ENCODE results near the gene CFAP45.

Gene CFAP45

GRCh38 chr1:159892944-159893343 lies 7.0 kb downstream of the CFAP45 start:
- TF ChIP-seq CTCF (IDR thresholded peaks at IDR 0.05; ENCODE audit: low read depth, low read length, missing control alignments) = no peak
- no peak overlapping the region for H3K4me3 ChIP-seq (ENCODE audit: low read depth, low read length)
- DNase-seq (ENCODE audit: low read depth) = no peak

GRCh38 chr1:159891275-159892157 lies 8.4 kb downstream of the CFAP45 start:
- DNase-seq (ENCODE audit: low read depth) = peak; percentile 53
- TF ChIP-seq CTCF (IDR thresholded peaks at IDR 0.05; ENCODE audit: low read depth, low read length, missing control alignments) = peak; percentile 96

DNA sequence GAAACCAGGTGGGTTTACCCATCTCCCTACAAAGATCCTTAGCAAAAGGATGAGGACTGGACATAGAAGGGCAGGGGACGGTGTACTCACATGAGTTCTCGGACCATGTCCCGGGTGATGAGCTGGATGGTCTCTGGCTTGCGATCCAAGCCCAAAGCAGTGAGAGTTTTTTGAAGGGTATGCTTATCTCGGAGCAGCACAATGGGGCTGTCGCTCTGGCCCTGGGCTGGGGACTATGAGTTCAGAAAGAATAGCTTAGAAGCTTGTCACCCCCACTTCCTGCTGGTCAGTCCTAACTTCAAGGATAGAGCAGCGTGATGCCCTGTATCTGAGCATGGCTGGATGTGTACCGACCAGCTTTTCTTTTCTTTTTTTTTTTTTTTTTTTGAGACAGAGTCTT lies 9.6 kb downstream of the CFAP45 start:
- no peak overlapping the region for H3K4me3 ChIP-seq (ENCODE audit: low read depth, low read length)
- TF ChIP-seq CTCF (IDR thresholded peaks at IDR 0.05; ENCODE audit: low read depth, low read length, missing control alignments) = no peak
- DNase-seq (ENCODE audit: low read depth) = no peak

More at GRCh38 chr1:159891275-159892157, 8.4 kb downstream of the CFAP45 start:
- no peak overlapping the region for H3K4me3 ChIP-seq (ENCODE audit: low read depth, low read length)

GRCh38 chr1:159889821-159890252 lies 10.1 kb downstream of the CFAP45 start:
- peak; percentile 66 for DNase-seq (ENCODE audit: low read depth)
- no peak overlapping the region for H3K4me3 ChIP-seq (ENCODE audit: low read depth, low read length)
- no peak for TF ChIP-seq CTCF (IDR thresholded peaks at IDR 0.05; ENCODE audit: low read depth, low read length, missing control alignments)

DNA sequence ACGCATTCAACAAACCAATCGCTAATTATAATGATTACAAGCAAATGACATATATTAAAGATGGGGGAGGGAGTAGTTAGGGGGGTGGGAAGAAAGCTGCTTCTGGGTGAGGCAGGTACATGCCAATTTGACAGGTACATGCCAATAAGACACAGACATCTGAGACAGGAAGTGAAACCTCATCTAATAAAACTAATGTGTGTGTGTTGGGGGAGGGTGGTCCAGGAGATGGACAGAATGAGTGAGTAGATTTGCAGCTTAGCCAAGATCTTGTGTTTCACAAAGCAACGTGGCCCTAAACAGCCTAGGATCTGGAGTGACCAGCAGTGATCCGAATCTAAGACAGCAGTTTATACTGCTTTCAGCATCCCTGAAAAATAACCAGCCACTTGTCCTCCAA lies 10.8 kb downstream of the CFAP45 start:
- peak; percentile 29 for DNase-seq (ENCODE audit: low read depth)
- TF ChIP-seq CTCF (IDR thresholded peaks at IDR 0.05; ENCODE audit: low read depth, low read length, missing control alignments) = no peak
- no peak overlapping the region for H3K4me3 ChIP-seq (ENCODE audit: low read depth, low read length)

GRCh38 chr1:159884296-159884695 lies 15.7 kb downstream of the CFAP45 start:
- no peak for TF ChIP-seq CTCF (IDR thresholded peaks at IDR 0.05; ENCODE audit: low read depth, low read length, missing control alignments)
- no peak overlapping the region for H3K4me3 ChIP-seq (ENCODE audit: low read depth, low read length)
- DNase-seq (ENCODE audit: low read depth) = no peak

DNA sequence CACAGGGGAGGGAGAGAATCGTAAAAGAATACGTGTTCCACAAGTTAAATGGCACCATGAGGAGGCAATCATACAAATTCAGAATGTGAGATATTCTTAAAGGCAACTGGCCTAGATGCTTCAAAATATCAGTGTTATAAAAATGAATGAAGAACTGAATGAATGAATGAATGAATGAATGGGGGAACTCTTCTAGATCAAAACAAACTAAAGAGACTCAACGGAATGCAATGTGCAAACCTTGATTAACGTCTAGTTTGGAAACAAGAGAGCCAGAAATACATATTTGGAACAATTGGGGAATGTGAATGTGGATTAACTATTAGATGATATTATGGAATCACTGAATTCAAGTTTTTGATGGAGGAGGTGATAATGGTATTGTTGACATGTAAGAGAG lies 16.8 kb downstream of the CFAP45 start:
- no peak for TF ChIP-seq CTCF (IDR thresholded peaks at IDR 0.05; ENCODE audit: low read depth, low read length, missing control alignments)
- no peak for DNase-seq (ENCODE audit: low read depth)
- no peak overlapping the region for H3K4me3 ChIP-seq (ENCODE audit: low read depth, low read length)

Measured in GM12864 (cell line).